ENCODE data around the gene CHD6. TPM values are rescaled to one million over a fixed set of nuclear protein-coding genes. Genes with fewer than 3 reads are reported as not detected.
"Not testable (repeated sequence)": the region's sequence is repeated elsewhere in the genome, so short reads cannot be mapped to it uniquely, and the experiment has no call there.

CHD6 gene
- total RNA-seq, 2 experiments from 2014 or later, result 18.4 to 19.5 TPM

- no peak for DNase-seq
- Mint-ChIP-seq H3K27me3 (no peaks in the 10 kb centered on the region), H3K27ac (no peak overlapping the region), H3K9me3 (peaks cover 8% of the 10 kb centered on the region), H3K4me3 (no peak overlapping the region), H3K4me1 (peaks cover 25% of the 10 kb centered on the region), H3K36me3 (peaks cover 39% of the 10 kb centered on the region)
These were observed 67.0 kb downstream of the CHD6 start for GRCh38 chr20:41551011-41551705.

GRCh38 chr20:41547221-41547620 is 71.0 kb downstream of the CHD6 start:
- Mint-ChIP-seq H3K36me3 (peaks cover 29% of the 10 kb centered on the region), H3K4me3 (no peak overlapping the region), H3K27me3 (no peaks in the 10 kb centered on the region), H3K4me1 (peaks cover 17% of the 10 kb centered on the region), H3K9me3 (peaks cover 5% of the 10 kb centered on the region), H3K27ac (no peak overlapping the region)
- no peak for DNase-seq

- Mint-ChIP-seq H3K27me3 (no peaks in the 10 kb centered on the region), H3K4me1 (peaks cover 12% of the 10 kb centered on the region), H3K4me3 (no peak overlapping the region), H3K9me3 (peaks cover 5% of the 10 kb centered on the region), H3K36me3 (peaks cover 28% of the 10 kb centered on the region), H3K27ac (no peak overlapping the region)
- no peak for DNase-seq
These were observed 71.6 kb downstream of the CHD6 start for GRCh38 chr20:41546535-41546934.

- H3K4me3 Mint-ChIP-seq, result no peak overlapping the region
- H3K27me3 Mint-ChIP-seq, result no peaks in the 10 kb centered on the region
- no peak for DNase-seq
- peaks cover 14% of the 10 kb centered on the region for H3K36me3 Mint-ChIP-seq
- H3K9me3 Mint-ChIP-seq, result no peaks in the 10 kb centered on the region
- peaks cover 8% of the 10 kb centered on the region for H3K4me1 Mint-ChIP-seq
- H3K27ac Mint-ChIP-seq, result no peak overlapping the region
These were observed 73.7 kb downstream of the CHD6 start for GRCh38 chr20:41544472-41544871.

GRCh38 chr20:41540918-41541317 is 77.3 kb downstream of the CHD6 start:
- peaks cover 7% of the 10 kb centered on the region for H3K9me3 Mint-ChIP-seq
- H3K4me1 Mint-ChIP-seq, result peaks cover 6% of the 10 kb centered on the region
- DNase-seq, result no peak
- H3K36me3 Mint-ChIP-seq, result peaks cover 19% of the 10 kb centered on the region
- no peak overlapping the region for H3K27ac Mint-ChIP-seq
- H3K27me3 Mint-ChIP-seq, result no peaks in the 10 kb centered on the region
- H3K4me3 Mint-ChIP-seq, result no peak overlapping the region

- H3K9me3 Mint-ChIP-seq, result peaks cover 7% of the 10 kb centered on the region
- H3K4me1 Mint-ChIP-seq, result peaks cover 2% of the 10 kb centered on the region
- no peaks in the 10 kb centered on the region for H3K27me3 Mint-ChIP-seq
- no peak overlapping the region for H3K4me3 Mint-ChIP-seq
- no peak overlapping the region for H3K27ac Mint-ChIP-seq
- DNase-seq, result no peak
- H3K36me3 Mint-ChIP-seq, result peaks cover 19% of the 10 kb centered on the region
These were observed 77.7 kb downstream of the CHD6 start for GRCh38 chr20:41540459-41540858.

GRCh38 chr20:41538810-41539596 is 79.2 kb downstream of the CHD6 start:
- Mint-ChIP-seq H3K27me3 (no peaks in the 10 kb centered on the region), H3K27ac (no peak overlapping the region), H3K4me3 (no peak overlapping the region), H3K36me3 (peaks cover 19% of the 10 kb centered on the region), H3K4me1 (peaks cover 8% of the 10 kb centered on the region), H3K9me3 (peaks cover 7% of the 10 kb centered on the region)
- no peak for DNase-seq

- Mint-ChIP-seq H3K27me3 (no peaks in the 10 kb centered on the region), H3K27ac (no peak overlapping the region), H3K4me1 (peaks cover 9% of the 10 kb centered on the region), H3K9me3 (peaks cover 7% of the 10 kb centered on the region), H3K4me3 (no peak overlapping the region), H3K36me3 (peaks cover 19% of the 10 kb centered on the region)
- DNase-seq, result no peak
These were observed 80.3 kb downstream of the CHD6 start for GRCh38 chr20:41537865-41538264.

- peaks cover 22% of the 10 kb centered on the region for H3K36me3 Mint-ChIP-seq
- not testable (repeated sequence) for H3K9me3 Mint-ChIP-seq, DNase-seq, H3K27ac Mint-ChIP-seq, H3K4me1 Mint-ChIP-seq, H3K4me3 Mint-ChIP-seq, H3K27me3 Mint-ChIP-seq
These were observed 82.6 kb downstream of the CHD6 start for GRCh38 chr20:41535551-41535950.

- peaks cover 7% of the 10 kb centered on the region for H3K4me1 Mint-ChIP-seq
- no peak overlapping the region for H3K4me3 Mint-ChIP-seq
- peaks cover 7% of the 10 kb centered on the region for H3K9me3 Mint-ChIP-seq
- DNase-seq, result no peak
- no peak overlapping the region for H3K27ac Mint-ChIP-seq
- no peaks in the 10 kb centered on the region for H3K27me3 Mint-ChIP-seq
- H3K36me3 Mint-ChIP-seq, result peaks cover 18% of the 10 kb centered on the region
These were observed 83.3 kb downstream of the CHD6 start for GRCh38 chr20:41534842-41535241.

- DNase-seq, result no peak
- H3K9me3 Mint-ChIP-seq, result peaks cover 7% of the 10 kb centered on the region
- H3K27ac Mint-ChIP-seq, result no peak overlapping the region
- no peak overlapping the region for H3K4me3 Mint-ChIP-seq
- peaks cover 20% of the 10 kb centered on the region for H3K36me3 Mint-ChIP-seq
- no peaks in the 10 kb centered on the region for H3K27me3 Mint-ChIP-seq
- H3K4me1 Mint-ChIP-seq, result peaks cover 11% of the 10 kb centered on the region
These were observed 84.0 kb downstream of the CHD6 start for GRCh38 chr20:41534170-41534569.

- no peak for DNase-seq
- H3K9me3 Mint-ChIP-seq, result peaks cover 7% of the 10 kb centered on the region
- no peak overlapping the region for H3K4me3 Mint-ChIP-seq
- H3K36me3 Mint-ChIP-seq, result peaks cover 15% of the 10 kb centered on the region
- peaks cover 11% of the 10 kb centered on the region for H3K4me1 Mint-ChIP-seq
- no peak overlapping the region for H3K27ac Mint-ChIP-seq
- no peaks in the 10 kb centered on the region for H3K27me3 Mint-ChIP-seq
These were observed 84.5 kb downstream of the CHD6 start for GRCh38 chr20:41533537-41534136.

- no peak overlapping the region for H3K27ac Mint-ChIP-seq
- no peak for DNase-seq
- H3K36me3 Mint-ChIP-seq, result peaks cover 14% of the 10 kb centered on the region
- peaks cover 11% of the 10 kb centered on the region for H3K4me1 Mint-ChIP-seq
- no peaks in the 10 kb centered on the region for H3K27me3 Mint-ChIP-seq
- H3K9me3 Mint-ChIP-seq, result peaks cover 7% of the 10 kb centered on the region
- no peak overlapping the region for H3K4me3 Mint-ChIP-seq
These were observed 85.2 kb downstream of the CHD6 start for GRCh38 chr20:41532935-41533334.

GRCh38 chr20:41531518-41532275 is 86.5 kb downstream of the CHD6 start:
- Mint-ChIP-seq H3K4me3 (no peak overlapping the region), H3K27me3 (no peaks in the 10 kb centered on the region), H3K36me3 (peaks cover 13% of the 10 kb centered on the region), H3K27ac (no peak overlapping the region), H3K4me1 (peaks cover 17% of the 10 kb centered on the region), H3K9me3 (no peaks in the 10 kb centered on the region)
- DNase-seq, result no peak

- H3K27ac Mint-ChIP-seq, result no peak overlapping the region
- no peaks in the 10 kb centered on the region for H3K27me3 Mint-ChIP-seq
- peaks cover 13% of the 10 kb centered on the region for H3K36me3 Mint-ChIP-seq
These were observed 87.3 kb downstream of the CHD6 start for GRCh38 chr20:41530923-41531322.

More at GRCh38 chr20:41530923-41531322, 87.3 kb downstream of the CHD6 start:
- H3K4me1 Mint-ChIP-seq, result peaks cover 22% of the 10 kb centered on the region
- no peaks in the 10 kb centered on the region for H3K9me3 Mint-ChIP-seq
- H3K4me3 Mint-ChIP-seq, result no peak overlapping the region
- no peak for DNase-seq
